ENCODE data around the gene CACNA1C. TPM values are rescaled to one million over a fixed set of nuclear protein-coding genes. Genes with fewer than 3 reads are reported as not detected.

The CACNA1C gene
- polyA plus RNA-seq, 1 of the 3 experiments (the other 2 are of a cell fraction): 1.5 TPM

- TF ChIP-seq RCOR1 (IDR thresholded peaks at IDR 0.05; ENCODE audit: low read length) (no peak), ZBTB33 (IDR thresholded peaks at IDR 0.05; ENCODE audit: borderline replicate concordance, low read depth) (no peak), YY1 (IDR thresholded peaks at IDR 0.05; ENCODE audit: low read depth) (no peak), TEAD4 (IDR thresholded peaks at IDR 0.05; ENCODE audit: borderline replicate concordance, insufficient read depth) (no peak), NRF1 (IDR thresholded peaks at IDR 0.05; ENCODE audit: low read depth, low read length) (no peak), TAF1 (IDR thresholded peaks at IDR 0.05; ENCODE audit: borderline replicate concordance, low read depth, low read length) (no peak), RXRA (IDR thresholded peaks at IDR 0.05; ENCODE audit: borderline replicate concordance, low read depth) (no peak), POLR2AphosphoS5 (IDR thresholded peaks at IDR 0.05; ENCODE audit: low read depth, low read length) (no peak), MXI1 (IDR thresholded peaks at IDR 0.05; ENCODE audit: low read depth, low read length) (no peak), GABPA (IDR thresholded peaks at IDR 0.05; ENCODE audit: low read depth) (no peak), SMC3 (IDR thresholded peaks at IDR 0.05; ENCODE audit: low read depth, low read length) (no peak)
- peaks cover 0 to 8% of the 10 kb centered on the region in 2 experiments; a peak in 1 of 4 replicates for H3K4me1 ChIP-seq (ENCODE audit: control insufficient read depth in 1 of 2, insufficient read depth in 2 of 2, low read depth in 1 of 2, low read length in 1 of 2)
- H3K4me2 ChIP-seq: no peak overlapping the region
- no peak for DNase-seq
- H3K79me2 ChIP-seq (ENCODE audit: insufficient read depth): no peaks in the 10 kb centered on the region
- H3K4me3 ChIP-seq (ENCODE audit: low read depth in 2 of 2, low read length in 1 of 2): no peak overlapping the region
- no peaks in the 10 kb centered on the region for H3K9me3 ChIP-seq
- no peaks in the 10 kb centered on the region for H3K9me2 ChIP-seq
- POLR2A ChIA-PET: no interaction called here
- H3K27me3 ChIP-seq (ENCODE audit: insufficient read depth): no peaks in the 10 kb centered on the region
- no peaks in the 10 kb centered on the region for H4K20me1 ChIP-seq (ENCODE audit: insufficient read depth)
- no peak overlapping the region for H3K27ac ChIP-seq (ENCODE audit: low read depth in 2 of 2, low read length in 1 of 2)
- CTCF ChIA-PET: no interaction called here
- no peak overlapping the region for H2AFZ ChIP-seq (ENCODE audit: low read depth)
- no peaks in the 10 kb centered on the region for H3K36me3 ChIP-seq (replicated peaks in 1 of 2; ENCODE audit: control insufficient read depth in 1 of 2, insufficient read depth in 2 of 2, low read length in 1 of 2)
- H3F3A ChIP-seq (replicated peaks; ENCODE audit: insufficient read depth): no peaks in the 10 kb centered on the region
- H3K9ac ChIP-seq: no peak overlapping the region
- WGBS (ENCODE audit: low lambda C conversion rate): 66% methylated on average over 5 of the region's 5 CpGs
Observed at GRCh38 chr12:2629051-2629450, 576.3 kb downstream of the CACNA1C start.

- no peaks in the 10 kb centered on the region for H4K20me1 ChIP-seq (ENCODE audit: insufficient read depth)
- no peak for TF ChIP-seq FOXJ3 (CRISPR knock-in tag; IDR thresholded peaks at IDR 0.05)
- TF ChIP-seq RXRA (IDR thresholded peaks at IDR 0.05; ENCODE audit: borderline replicate concordance, low read depth): no peak
- TF ChIP-seq MEF2A (IDR thresholded peaks at IDR 0.05; ENCODE audit: borderline replicate concordance, low read depth): no peak
- no peak for TF ChIP-seq REST (IDR thresholded peaks at IDR 0.05; ENCODE audit: low read depth, low read length)
- no peak for TF ChIP-seq RAD21 (IDR thresholded peaks at IDR 0.05; ENCODE audit: low read length)
- no peak for TF ChIP-seq FOXM1 (IDR thresholded peaks at IDR 0.05; ENCODE audit: low read depth)
- no peak for TF ChIP-seq MAX (IDR thresholded peaks at IDR 0.05; ENCODE audit: low read depth)
- TF ChIP-seq RFX5 (IDR thresholded peaks at IDR 0.05; ENCODE audit: low read length): no peak
- TF ChIP-seq MXI1 (IDR thresholded peaks at IDR 0.05; ENCODE audit: low read depth, low read length): no peak
- no peak for TF ChIP-seq ELF1 (IDR thresholded peaks at IDR 0.05)
- TF ChIP-seq RCOR1 (IDR thresholded peaks at IDR 0.05; ENCODE audit: low read length): no peak
- no peak for TF ChIP-seq TAF1 (IDR thresholded peaks at IDR 0.05; ENCODE audit: borderline replicate concordance, low read depth, low read length)
- no peak for TF ChIP-seq SMC3 (IDR thresholded peaks at IDR 0.05; ENCODE audit: low read depth, low read length)
- TF ChIP-seq POLR2AphosphoS5 (IDR thresholded peaks at IDR 0.05; ENCODE audit: low read depth, low read length): no peak
- no peak for TF ChIP-seq SIN3A (IDR thresholded peaks at IDR 0.05; ENCODE audit: borderline replicate concordance, low read depth, low read length)
- H3K36me3 ChIP-seq (replicated peaks in 1 of 2; ENCODE audit: control insufficient read depth in 1 of 2, insufficient read depth in 2 of 2, low read length in 1 of 2): no peaks in the 10 kb centered on the region
- H3K4me3 ChIP-seq (ENCODE audit: low read depth in 2 of 2, low read length in 1 of 2): no peak overlapping the region
- no peaks in the 10 kb centered on the region for H3F3A ChIP-seq (replicated peaks; ENCODE audit: insufficient read depth)
- no peak overlapping the region for H3K9ac ChIP-seq
- WGBS (ENCODE audit: low lambda C conversion rate): 74% methylated on average over 16 of the region's 16 CpGs
- H3K4me2 ChIP-seq: no peak overlapping the region
- CTCF ChIA-PET: interaction anchor here (1.8 kb wide), 1 partner anchor 49 kb away, joined by 8 read pairs; no protein-coding TSS in a partner anchor
- no peak overlapping the region for H3K27ac ChIP-seq (ENCODE audit: low read depth in 2 of 2, low read length in 1 of 2)
- POLR2A ChIA-PET: no interaction called here
- H3K9me3 ChIP-seq: no peaks in the 10 kb centered on the region
- no peak for DNase-seq
- no peaks in the 10 kb centered on the region for H3K27me3 ChIP-seq (ENCODE audit: insufficient read depth)
- peaks cover 0 to 6% of the 10 kb centered on the region in 2 experiments; a peak in 1 of 4 replicates for H3K4me1 ChIP-seq (ENCODE audit: control insufficient read depth in 1 of 2, insufficient read depth in 2 of 2, low read depth in 1 of 2, low read length in 1 of 2)
- no peaks in the 10 kb centered on the region for H3K9me2 ChIP-seq
- H2AFZ ChIP-seq (ENCODE audit: low read depth): no peak overlapping the region
- no peaks in the 10 kb centered on the region for H3K79me2 ChIP-seq (ENCODE audit: insufficient read depth)
Observed at GRCh38 chr12:2631653-2632350, 579.0 kb downstream of the CACNA1C start.
